GM23338 (cell line): Measurements from ENCODE around the gene MLNR. TPM values are rescaled to one million over a fixed set of nuclear protein-coding genes. Genes with fewer than 3 reads are reported as not detected.

Experiments used
- ATAC-seq: fragments of 200-7000 bp; cut with Tn5 transposase; 3 replicates; pipeline ENCODE4 v1.9.1; 2020
- DNase-seq: peaks from one replicate; pipeline ENCODE4 v3.0.0-alpha.2; 2015; ENCODE audit warnings: low spot score
- H2AFZ ChIP-seq: fragments of 200-600 bp; sonication (generic); 2 replicates; pipeline ENCODE4 v1.8.0; 2016; ENCODE audit warnings: antibody characterized with exemption, mild to moderate bottlenecking, moderate library complexity
- H3F3A ChIP-seq: fragments of 200-600 bp; sonication (generic); replicated peaks from 2 replicates; pipeline ENCODE4 v1.8.0; 2017; ENCODE audit warnings: antibody characterized with exemption, mixed run types, low read depth
- H3K27ac ChIP-seq: fragments of 200-600 bp; sonication (generic); 2 replicates; pipeline ENCODE4 v1.6.1; 2016; ENCODE audit warnings: low read depth
- H3K27me3 ChIP-seq: fragments of 200-600 bp; sonication (generic); 2 replicates; pipeline ENCODE4 v1.8.0; 2016; ENCODE audit warnings: mild to moderate bottlenecking, mixed run types, moderate library complexity; ENCODE audit not compliant: insufficient read depth
- H3K36me3 ChIP-seq: fragments of 200-600 bp; sonication (generic); 2 replicates; pipeline ENCODE4 v1.8.0; 2016; ENCODE audit warnings: mild to moderate bottlenecking; ENCODE audit not compliant: insufficient read depth
- H3K4me1 ChIP-seq: fragments of 200-600 bp; sonication (generic); 2 replicates; pipeline ENCODE4 v1.8.0; 2016; ENCODE audit warnings: mild to moderate bottlenecking, moderate library complexity; ENCODE audit not compliant: insufficient read depth
- H3K4me2 ChIP-seq: fragments of 200-600 bp; sonication (generic); 2 replicates; pipeline ENCODE4 v1.7.1; 2017; ENCODE audit warnings: mixed run types
- H3K4me3 ChIP-seq: fragments of 200-600 bp; sonication (generic); 2 replicates; pipeline ENCODE4 v1.6.1; 2016; ENCODE audit warnings: mixed run types
- H3K79me2 ChIP-seq: fragments of 200-600 bp; sonication (generic); replicated peaks from 2 replicates; pipeline ENCODE4 v1.8.0; 2017; ENCODE audit warnings: mild to moderate bottlenecking; ENCODE audit not compliant: insufficient read depth
- H3K9me2 ChIP-seq: fragments of 200-600 bp; sonication (generic); 2 replicates; pipeline ENCODE4 v1.8.0; 2017; ENCODE audit not compliant: insufficient read depth
- H4K20me1 ChIP-seq: fragments of 200-600 bp; sonication (generic); replicated peaks from 2 replicates; pipeline ENCODE4 v1.8.0; 2017; ENCODE audit warnings: mild to moderate bottlenecking; ENCODE audit not compliant: insufficient read depth
- H3K27ac Mint-ChIP-seq: 2 replicates; pipeline ENCODE4 v1.8.0; 2020; ENCODE audit warnings: inconsistent platforms, mild to moderate bottlenecking, moderate library complexity, mixed read lengths
- H3K27me3 Mint-ChIP-seq: 3 replicates; pipeline ENCODE4 v1.8.0; 2022; ENCODE audit warnings: low read depth, mild to moderate bottlenecking, moderate library complexity, mixed read lengths, inconsistent platforms; ENCODE audit not compliant: insufficient read depth, poor library complexity
- H3K36me3 Mint-ChIP-seq: 3 replicates; pipeline ENCODE4 v1.8.0; 2021; ENCODE audit warnings: low read depth, mild to moderate bottlenecking, inconsistent platforms, moderate library complexity, mixed read lengths
- H3K4me1 Mint-ChIP-seq: 3 replicates; pipeline ENCODE4 v1.8.0; 2020; ENCODE audit warnings: mild to moderate bottlenecking, inconsistent platforms, mixed read lengths
- H3K4me3 Mint-ChIP-seq: 3 replicates; pipeline ENCODE4 v1.8.0; 2021; ENCODE audit warnings: moderate library complexity, mild to moderate bottlenecking, inconsistent platforms, mixed read lengths
- H3K9me3 Mint-ChIP-seq: 3 replicates; pipeline ENCODE4 v1.8.0; 2020; ENCODE audit warnings: moderate library complexity, mild to moderate bottlenecking, inconsistent platforms, mixed read lengths
- CREB1 ChIP-seq: fragments of 250-450 bp; sonication (Bioruptor Pico); IDR thresholded peaks from 2 replicates; pipeline ENCODE4 v1.5.0; 2020; ENCODE audit warnings: low read depth, mild to moderate bottlenecking, moderate library complexity
- EZH2 ChIP-seq: fragments of 200-600 bp; sonication (generic); IDR thresholded peaks from one replicate; pipeline ENCODE4 v1.8.0; 2017; ENCODE audit warnings: antibody characterized with exemption, mild to moderate bottlenecking, low read depth; ENCODE audit not compliant: unreplicated experiment
- EZH2phosphoT487 ChIP-seq: fragments of 200-600 bp; sonication (generic); IDR thresholded peaks from one replicate; pipeline ENCODE4 v1.8.1; 2018; ENCODE audit warnings: antibody characterized with exemption; ENCODE audit not compliant: unreplicated experiment
- JUNB ChIP-seq: IDR thresholded peaks from one replicate; pipeline ENCODE4 v1.6.1; 2016; ENCODE audit warnings: antibody characterized with exemption; ENCODE audit not compliant: unreplicated experiment
- NANOG ChIP-seq: IDR thresholded peaks from 2 replicates; pipeline ENCODE4 v1.6.1; 2016; ENCODE audit warnings: antibody characterized with exemption, borderline replicate concordance
- POLR2AphosphoS5 ChIP-seq: IDR thresholded peaks from 2 replicates; pipeline ENCODE4 v1.6.1; 2016; ENCODE audit warnings: antibody characterized with exemption, low read depth
- REST ChIP-seq: IDR thresholded peaks from one replicate; pipeline ENCODE4 v1.6.1; 2018; ENCODE audit warnings: antibody characterized with exemption; ENCODE audit not compliant: unreplicated experiment
- STAT1 ChIP-seq: IDR thresholded peaks from one replicate; pipeline ENCODE4 v1.6.1; 2016; ENCODE audit warnings: antibody characterized with exemption; ENCODE audit not compliant: unreplicated experiment
- ZNF114 ChIP-seq: fragments of 250-450 bp; sonication (Bioruptor Pico); IDR thresholded peaks from 2 replicates; pipeline ENCODE4 v1.5.0; 2020; ENCODE audit warnings: mild to moderate bottlenecking, moderate library complexity
- ZNF331 ChIP-seq: fragments of 250-450 bp; sonication (Bioruptor Pico); IDR thresholded peaks from 2 replicates; pipeline ENCODE4 v1.5.0; 2020; ENCODE audit warnings: low read depth, mild to moderate bottlenecking, moderate library complexity
- polyA plus RNA-seq: library from polyadenylated mRNA; unstranded; fragments of >200 nt; fragmentation: Nextera tagmentation; extraction: Ambion mirVana; gene quantifications from 2 replicates; pipeline ENCODE4 v1.2.1, GENCODE V29; 2016
- total RNA-seq: library from RNA; depleted of rRNA; stranded (reverse); fragments of >200 nt; shearing (Covaris generic); gene quantifications from 2 replicates; pipeline ENCODE4 v1.2.3, GENCODE V29; 2014
- TF ChIP-seq, protein P1 (sequence below): fragments of 250-450 bp; sonication (Bioruptor Pico); IDR thresholded peaks from 2 replicates; pipeline ENCODE4 v1.5.0; 2020; ENCODE audit warnings: mild to moderate bottlenecking, moderate library complexity
- TF ChIP-seq, protein P2 (sequence below): IDR thresholded peaks from 2 replicates; pipeline ENCODE4 v1.6.1; 2016; ENCODE audit warnings: antibody characterized with exemption
- TF ChIP-seq, protein P3 (sequence below), 2 experiments: fragments of 200-600 bp in 1 of 2; sonication (generic) in 1 of 2; conservative IDR thresholded peaks; 2 replicates each; pipeline versions ENCODE4 v1.5.1 to v1.6.1; 2016 to 2017; ENCODE audit warnings: antibody characterized with exemption in 2 of 2, low read depth in 2 of 2, mild to moderate bottlenecking in 2 of 2, moderate library complexity in 1 of 2

The MLNR gene
- total and polyA plus RNA-seq, 2 experiments from 2014 or later: 0.17 TPM; not detected in 1

DNA sequence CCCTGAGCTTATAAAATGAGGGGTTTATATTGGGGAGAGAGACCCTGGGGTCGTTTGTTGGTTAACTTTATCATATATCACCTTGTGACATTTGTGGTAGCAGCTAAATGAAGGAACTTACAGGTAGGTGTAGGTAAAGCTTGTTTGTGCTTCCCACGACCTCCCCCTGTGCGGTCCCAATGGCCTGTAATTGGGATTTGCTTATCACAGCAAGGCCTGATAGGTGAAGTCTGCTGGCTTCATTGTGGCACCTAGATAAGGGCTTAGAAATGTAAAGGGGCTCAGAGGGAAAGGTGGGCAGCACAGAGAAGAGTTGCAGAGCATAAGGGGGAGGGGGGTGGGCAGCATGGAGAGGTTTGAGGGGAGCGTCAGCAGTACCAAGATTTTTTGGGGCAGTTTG, 35.5 kb upstream of the MLNR start:
- no peaks in the 10 kb centered on the region for H3F3A ChIP-seq
- peaks cover 17% of the 10 kb centered on the region for H3K4me1 ChIP-seq
- H3K27me3 ChIP-seq: no peaks in the 10 kb centered on the region
- peak; percentile 28 for DNase-seq
- H3K27me3 Mint-ChIP-seq: peaks cover 2% of the 10 kb centered on the region
- no peak overlapping the region for H3K4me3 ChIP-seq
- no peak overlapping the region for H3K27ac Mint-ChIP-seq
- no peaks in the 10 kb centered on the region for H3K9me2 ChIP-seq
- peak; percentile 96 for ATAC-seq
- TF ChIP-seq JUNB: no peak
- TF ChIP-seq, protein P1, sequence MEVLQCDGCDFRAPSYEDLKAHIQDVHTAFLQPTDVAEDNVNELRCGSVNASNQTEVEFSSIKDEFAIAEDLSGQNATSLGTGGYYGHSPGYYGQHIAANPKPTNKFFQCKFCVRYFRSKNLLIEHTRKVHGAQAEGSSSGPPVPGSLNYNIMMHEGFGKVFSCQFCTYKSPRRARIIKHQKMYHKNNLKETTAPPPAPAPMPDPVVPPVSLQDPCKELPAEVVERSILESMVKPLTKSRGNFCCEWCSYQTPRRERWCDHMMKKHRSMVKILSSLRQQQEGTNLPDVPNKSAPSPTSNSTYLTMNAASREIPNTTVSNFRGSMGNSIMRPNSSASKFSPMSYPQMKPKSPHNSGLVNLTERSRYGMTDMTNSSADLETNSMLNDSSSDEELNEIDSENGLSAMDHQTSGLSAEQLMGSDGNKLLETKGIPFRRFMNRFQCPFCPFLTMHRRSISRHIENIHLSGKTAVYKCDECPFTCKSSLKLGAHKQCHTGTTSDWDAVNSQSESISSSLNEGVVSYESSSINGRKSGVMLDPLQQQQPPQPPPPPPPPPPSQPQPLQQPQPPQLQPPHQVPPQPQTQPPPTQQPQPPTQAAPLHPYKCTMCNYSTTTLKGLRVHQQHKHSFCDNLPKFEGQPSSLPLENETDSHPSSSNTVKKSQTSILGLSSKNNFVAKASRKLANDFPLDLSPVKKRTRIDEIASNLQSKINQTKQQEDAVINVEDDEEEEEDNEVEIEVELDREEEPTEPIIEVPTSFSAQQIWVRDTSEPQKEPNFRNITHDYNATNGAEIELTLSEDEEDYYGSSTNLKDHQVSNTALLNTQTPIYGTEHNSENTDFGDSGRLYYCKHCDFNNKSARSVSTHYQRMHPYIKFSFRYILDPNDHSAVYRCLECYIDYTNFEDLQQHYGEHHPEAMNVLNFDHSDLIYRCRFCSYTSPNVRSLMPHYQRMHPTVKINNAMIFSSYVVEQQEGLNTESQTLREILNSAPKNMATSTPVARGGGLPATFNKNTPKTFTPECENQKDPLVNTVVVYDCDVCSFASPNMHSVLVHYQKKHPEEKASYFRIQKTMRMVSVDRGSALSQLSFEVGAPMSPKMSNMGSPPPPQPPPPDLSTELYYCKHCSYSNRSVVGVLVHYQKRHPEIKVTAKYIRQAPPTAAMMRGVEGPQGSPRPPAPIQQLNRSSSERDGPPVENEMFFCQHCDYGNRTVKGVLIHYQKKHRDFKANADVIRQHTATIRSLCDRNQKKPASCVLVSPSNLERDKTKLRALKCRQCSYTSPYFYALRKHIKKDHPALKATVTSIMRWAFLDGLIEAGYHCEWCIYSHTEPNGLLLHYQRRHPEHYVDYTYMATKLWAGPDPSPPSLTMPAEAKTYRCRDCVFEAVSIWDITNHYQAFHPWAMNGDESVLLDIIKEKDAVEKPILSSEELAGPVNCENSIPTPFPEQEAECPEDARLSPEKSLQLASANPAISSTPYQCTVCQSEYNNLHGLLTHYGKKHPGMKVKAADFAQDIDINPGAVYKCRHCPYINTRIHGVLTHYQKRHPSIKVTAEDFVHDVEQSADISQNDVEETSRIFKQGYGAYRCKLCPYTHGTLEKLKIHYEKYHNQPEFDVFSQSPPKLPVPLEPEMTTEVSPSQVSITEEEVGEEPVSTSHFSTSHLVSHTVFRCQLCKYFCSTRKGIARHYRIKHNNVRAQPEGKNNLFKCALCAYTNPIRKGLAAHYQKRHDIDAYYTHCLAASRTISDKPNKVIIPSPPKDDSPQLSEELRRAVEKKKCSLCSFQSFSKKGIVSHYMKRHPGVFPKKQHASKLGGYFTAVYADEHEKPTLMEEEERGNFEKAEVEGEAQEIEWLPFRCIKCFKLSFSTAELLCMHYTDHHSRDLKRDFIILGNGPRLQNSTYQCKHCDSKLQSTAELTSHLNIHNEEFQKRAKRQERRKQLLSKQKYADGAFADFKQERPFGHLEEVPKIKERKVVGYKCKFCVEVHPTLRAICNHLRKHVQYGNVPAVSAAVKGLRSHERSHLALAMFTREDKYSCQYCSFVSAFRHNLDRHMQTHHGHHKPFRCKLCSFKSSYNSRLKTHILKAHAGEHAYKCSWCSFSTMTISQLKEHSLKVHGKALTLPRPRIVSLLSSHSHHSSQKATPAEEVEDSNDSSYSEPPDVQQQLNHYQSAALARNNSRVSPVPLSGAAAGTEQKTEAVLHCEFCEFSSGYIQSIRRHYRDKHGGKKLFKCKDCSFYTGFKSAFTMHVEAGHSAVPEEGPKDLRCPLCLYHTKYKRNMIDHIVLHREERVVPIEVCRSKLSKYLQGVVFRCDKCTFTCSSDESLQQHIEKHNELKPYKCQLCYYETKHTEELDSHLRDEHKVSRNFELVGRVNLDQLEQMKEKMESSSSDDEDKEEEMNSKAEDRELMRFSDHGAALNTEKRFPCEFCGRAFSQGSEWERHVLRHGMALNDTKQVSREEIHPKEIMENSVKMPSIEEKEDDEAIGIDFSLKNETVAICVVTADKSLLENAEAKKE (CRISPR knock-in tag): no peak
- no peak for TF ChIP-seq NANOG
- no peak for TF ChIP-seq STAT1
- TF ChIP-seq, protein P2, sequence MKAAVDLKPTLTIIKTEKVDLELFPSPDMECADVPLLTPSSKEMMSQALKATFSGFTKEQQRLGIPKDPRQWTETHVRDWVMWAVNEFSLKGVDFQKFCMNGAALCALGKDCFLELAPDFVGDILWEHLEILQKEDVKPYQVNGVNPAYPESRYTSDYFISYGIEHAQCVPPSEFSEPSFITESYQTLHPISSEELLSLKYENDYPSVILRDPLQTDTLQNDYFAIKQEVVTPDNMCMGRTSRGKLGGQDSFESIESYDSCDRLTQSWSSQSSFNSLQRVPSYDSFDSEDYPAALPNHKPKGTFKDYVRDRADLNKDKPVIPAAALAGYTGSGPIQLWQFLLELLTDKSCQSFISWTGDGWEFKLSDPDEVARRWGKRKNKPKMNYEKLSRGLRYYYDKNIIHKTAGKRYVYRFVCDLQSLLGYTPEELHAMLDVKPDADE: no peak
- TF ChIP-seq REST: no peak
- TF ChIP-seq EZH2phosphoT487: no peak
- TF ChIP-seq CREB1: no peak
- no peak for TF ChIP-seq ZNF114 (CRISPR knock-in tag)
- TF ChIP-seq ZNF331 (CRISPR knock-in tag): no peak
- TF ChIP-seq, protein P3, sequence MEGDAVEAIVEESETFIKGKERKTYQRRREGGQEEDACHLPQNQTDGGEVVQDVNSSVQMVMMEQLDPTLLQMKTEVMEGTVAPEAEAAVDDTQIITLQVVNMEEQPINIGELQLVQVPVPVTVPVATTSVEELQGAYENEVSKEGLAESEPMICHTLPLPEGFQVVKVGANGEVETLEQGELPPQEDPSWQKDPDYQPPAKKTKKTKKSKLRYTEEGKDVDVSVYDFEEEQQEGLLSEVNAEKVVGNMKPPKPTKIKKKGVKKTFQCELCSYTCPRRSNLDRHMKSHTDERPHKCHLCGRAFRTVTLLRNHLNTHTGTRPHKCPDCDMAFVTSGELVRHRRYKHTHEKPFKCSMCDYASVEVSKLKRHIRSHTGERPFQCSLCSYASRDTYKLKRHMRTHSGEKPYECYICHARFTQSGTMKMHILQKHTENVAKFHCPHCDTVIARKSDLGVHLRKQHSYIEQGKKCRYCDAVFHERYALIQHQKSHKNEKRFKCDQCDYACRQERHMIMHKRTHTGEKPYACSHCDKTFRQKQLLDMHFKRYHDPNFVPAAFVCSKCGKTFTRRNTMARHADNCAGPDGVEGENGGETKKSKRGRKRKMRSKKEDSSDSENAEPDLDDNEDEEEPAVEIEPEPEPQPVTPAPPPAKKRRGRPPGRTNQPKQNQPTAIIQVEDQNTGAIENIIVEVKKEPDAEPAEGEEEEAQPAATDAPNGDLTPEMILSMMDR (conservative IDR thresholded peaks at IDR 0.05; ENCODE audit: low read depth in 2 of 2): no peak
- no peak for TF ChIP-seq POLR2AphosphoS5
- no peak for TF ChIP-seq EZH2
- 0 out of 2 replicates have a peak overlapping the region, but pooled peaks have one; percentile 48 for H3K4me2 ChIP-seq
- no peak overlapping the region for H3K27ac ChIP-seq
- H3K79me2 ChIP-seq: no peaks in the 10 kb centered on the region
- peaks cover 7% of the 10 kb centered on the region; the same call in 1 of the 2 replicates for H4K20me1 ChIP-seq
- H2AFZ ChIP-seq: no peak overlapping the region
- H3K9me3 Mint-ChIP-seq: no peaks in the 10 kb centered on the region
- no peak overlapping the region for H3K4me3 Mint-ChIP-seq
- H3K4me1 Mint-ChIP-seq: peaks cover 3% of the 10 kb centered on the region; the same call in 1 of the 3 replicates
- peaks cover 39% of the 10 kb centered on the region for H3K36me3 Mint-ChIP-seq
- H3K36me3 ChIP-seq: no peaks in the 10 kb centered on the region; the same call in 1 of the 2 replicates
